ENCODE results near the gene VKORC1.

- TF ChIP-seq, protein P1, sequence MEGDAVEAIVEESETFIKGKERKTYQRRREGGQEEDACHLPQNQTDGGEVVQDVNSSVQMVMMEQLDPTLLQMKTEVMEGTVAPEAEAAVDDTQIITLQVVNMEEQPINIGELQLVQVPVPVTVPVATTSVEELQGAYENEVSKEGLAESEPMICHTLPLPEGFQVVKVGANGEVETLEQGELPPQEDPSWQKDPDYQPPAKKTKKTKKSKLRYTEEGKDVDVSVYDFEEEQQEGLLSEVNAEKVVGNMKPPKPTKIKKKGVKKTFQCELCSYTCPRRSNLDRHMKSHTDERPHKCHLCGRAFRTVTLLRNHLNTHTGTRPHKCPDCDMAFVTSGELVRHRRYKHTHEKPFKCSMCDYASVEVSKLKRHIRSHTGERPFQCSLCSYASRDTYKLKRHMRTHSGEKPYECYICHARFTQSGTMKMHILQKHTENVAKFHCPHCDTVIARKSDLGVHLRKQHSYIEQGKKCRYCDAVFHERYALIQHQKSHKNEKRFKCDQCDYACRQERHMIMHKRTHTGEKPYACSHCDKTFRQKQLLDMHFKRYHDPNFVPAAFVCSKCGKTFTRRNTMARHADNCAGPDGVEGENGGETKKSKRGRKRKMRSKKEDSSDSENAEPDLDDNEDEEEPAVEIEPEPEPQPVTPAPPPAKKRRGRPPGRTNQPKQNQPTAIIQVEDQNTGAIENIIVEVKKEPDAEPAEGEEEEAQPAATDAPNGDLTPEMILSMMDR (conservative IDR thresholded peaks at IDR 0.05; ENCODE audit: low read depth, low read length) = no peak
- TF ChIP-seq, protein P2, sequence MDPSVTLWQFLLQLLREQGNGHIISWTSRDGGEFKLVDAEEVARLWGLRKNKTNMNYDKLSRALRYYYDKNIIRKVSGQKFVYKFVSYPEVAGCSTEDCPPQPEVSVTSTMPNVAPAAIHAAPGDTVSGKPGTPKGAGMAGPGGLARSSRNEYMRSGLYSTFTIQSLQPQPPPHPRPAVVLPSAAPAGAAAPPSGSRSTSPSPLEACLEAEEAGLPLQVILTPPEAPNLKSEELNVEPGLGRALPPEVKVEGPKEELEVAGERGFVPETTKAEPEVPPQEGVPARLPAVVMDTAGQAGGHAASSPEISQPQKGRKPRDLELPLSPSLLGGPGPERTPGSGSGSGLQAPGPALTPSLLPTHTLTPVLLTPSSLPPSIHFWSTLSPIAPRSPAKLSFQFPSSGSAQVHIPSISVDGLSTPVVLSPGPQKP (IDR thresholded peaks at IDR 0.05; ENCODE audit: borderline replicate concordance, low read depth, low read length) = no peak
- TF ChIP-seq MAFK (IDR thresholded peaks at IDR 0.05; ENCODE audit: low read depth, low read length) = no peak
- TF ChIP-seq FOS (IDR thresholded peaks at IDR 0.05; ENCODE audit: low read depth, low read length) = no peak
- TF ChIP-seq MAZ (IDR thresholded peaks at IDR 0.05; ENCODE audit: borderline replicate concordance, low read depth, low read length) = no peak
- no peak for TF ChIP-seq RFX5 (IDR thresholded peaks at IDR 0.05; ENCODE audit: low read depth, low read length)
Measured at GRCh38 chr16:31088459-31089183, 6.0 kb downstream of the VKORC1 start, which contains the start of gene PRSS53.
